KG1 (cell line): ENCODE data around the gene MAPT.
A peak's percentile ranks its signal among the peaks of the same experiment; 100 is the strongest.
"Not testable (repeated sequence)": the region's sequence is repeated elsewhere in the genome, so short reads cannot be mapped to it uniquely, and the experiment has no call there.

Source experiments
- DNase-seq: peaks from one replicate; lab custom pipeline; 2025; lab: John Stamatoyannopoulos, UW

MAPT gene

GRCh38 chr17:45929344-45929743, 35.0 kb downstream of the MAPT start:
- DNase-seq = no peak

GRCh38 chr17:45930420-45930951, 36.1 kb downstream of the MAPT start:
- DNase-seq = no peak

- no peak for DNase-seq
Measured at GRCh38 chr17:45931677-45932076, 37.3 kb downstream of the MAPT start.

GRCh38 chr17:45934044-45934979, 40.0 kb downstream of the MAPT start:
- DNase-seq = no peak

GRCh38 chr17:45935197-45935709, 40.9 kb downstream of the MAPT start:
- DNase-seq = no peak

GRCh38 chr17:45935710-45936509, 41.6 kb downstream of the MAPT start:
- DNase-seq = no peak

GRCh38 chr17:45936610-45937009, 42.3 kb downstream of the MAPT start:
- DNase-seq = no peak

- not testable (repeated sequence) for DNase-seq
Measured at GRCh38 chr17:45937186-45937585, 42.8 kb downstream of the MAPT start.

GRCh38 chr17:45939395-45939794, 45.0 kb downstream of the MAPT start:
- no peak for DNase-seq

- DNase-seq = no peak
Measured at GRCh38 chr17:45940293-45940692, 45.9 kb downstream of the MAPT start.

- DNase-seq = no peak
Measured at GRCh38 chr17:45940826-45941225, 46.5 kb downstream of the MAPT start.

GRCh38 chr17:45941395-45941794, 47.0 kb downstream of the MAPT start:
- DNase-seq = no peak

GRCh38 chr17:45942284-45942683, 47.9 kb downstream of the MAPT start:
- no peak for DNase-seq

GRCh38 chr17:45946841-45947256, 52.5 kb downstream of the MAPT start:
- no peak for DNase-seq

GRCh38 chr17:45948498-45948880, 54.1 kb downstream of the MAPT start:
- no peak for DNase-seq

GRCh38 chr17:45948881-45949624, 54.7 kb downstream of the MAPT start:
- DNase-seq = peak; percentile 69

- DNase-seq = no peak
Measured at GRCh38 chr17:45949755-45950320, 55.5 kb downstream of the MAPT start.

- no peak for DNase-seq
Measured at GRCh38 chr17:45950888-45951287, 56.5 kb downstream of the MAPT start.

- no peak for DNase-seq
Measured at GRCh38 chr17:45951403-45951802, 57.0 kb downstream of the MAPT start.

- DNase-seq = no peak
Measured at GRCh38 chr17:45951941-45952340, 57.6 kb downstream of the MAPT start.

- DNase-seq = no peak
Measured at GRCh38 chr17:45952814-45953320, 58.5 kb downstream of the MAPT start.
